MM.1S (cell line): ENCODE data around the gene MS4A18.

ENCODE experiments used
- DNase-seq: peaks from one replicate; pipeline ENCODE4 v3.0.0-alpha.2; 2015
- H2AFZ ChIP-seq: fragments of 300-600 bp; sonication (generic); 2 replicates; pipeline ENCODE4 v1.6.0; 2016; ENCODE audit warnings: antibody characterized with exemption, low read length
- H3F3A ChIP-seq: fragments of 300-600 bp; sonication (generic); 2 replicates; pipeline ENCODE4 v1.6.1; 2016; ENCODE audit warnings: mild to moderate bottlenecking, antibody characterized with exemption, low read length, moderate library complexity, mixed read lengths; ENCODE audit not compliant: insufficient read depth
- H3K27ac ChIP-seq: fragments of 300-600 bp; sonication (generic); 2 replicates; pipeline ENCODE4 v1.5.1; 2016; ENCODE audit warnings: mild to moderate bottlenecking, low read length
- H3K27me3 ChIP-seq: fragments of 300-600 bp; sonication (generic); replicated peaks from 2 replicates; pipeline ENCODE4 v1.6.0; 2016; ENCODE audit warnings: low read length; ENCODE audit not compliant: insufficient read depth
- H3K36me3 ChIP-seq: fragments of 300-600 bp; sonication (generic); replicated peaks from 2 replicates; pipeline ENCODE4 v1.6.1; 2016; ENCODE audit warnings: mild to moderate bottlenecking, low read length, mixed read lengths; ENCODE audit not compliant: insufficient read depth
- H3K4me1 ChIP-seq: fragments of 300-600 bp; sonication (generic); 2 replicates; pipeline ENCODE4 v1.6.1; 2016; ENCODE audit warnings: low read length, mixed read lengths
- H3K4me2 ChIP-seq: fragments of 300-600 bp; sonication (generic); 2 replicates; pipeline ENCODE4 v1.6.0; 2016; ENCODE audit warnings: low read depth, low read length
- H3K4me3 ChIP-seq: fragments of 300-600 bp; sonication (generic); 2 replicates; pipeline ENCODE4 v1.5.1; 2016; ENCODE audit warnings: low read length, mixed read lengths
- H3K79me2 ChIP-seq: fragments of 300-600 bp; sonication (generic); 2 replicates; pipeline ENCODE4 v1.6.1; 2016; ENCODE audit warnings: mixed run types, low read length, mixed read lengths
- H3K9ac ChIP-seq: fragments of 300-600 bp; sonication (generic); 2 replicates; pipeline ENCODE4 v1.6.1; 2016; ENCODE audit warnings: low read length, mixed read lengths
- H3K9me2 ChIP-seq: fragments of 300-600 bp; sonication (generic); replicated peaks from 2 replicates; pipeline ENCODE4 v1.6.1; 2016; ENCODE audit warnings: mild to moderate bottlenecking, low read length, mixed read lengths; ENCODE audit not compliant: insufficient read depth
- H3K9me3 ChIP-seq: fragments of 300-600 bp; sonication (generic); replicated peaks from 2 replicates; pipeline ENCODE4 v1.6.1; 2016; ENCODE audit warnings: mild to moderate bottlenecking, low read length, mixed read lengths; ENCODE audit not compliant: insufficient read depth
- H4K20me1 ChIP-seq: fragments of 300-600 bp; sonication (generic); 2 replicates; pipeline ENCODE4 v1.6.1; 2016; ENCODE audit warnings: mild to moderate bottlenecking, low read length, moderate library complexity, mixed read lengths; ENCODE audit not compliant: insufficient read depth
- EZH2 ChIP-seq: fragments of 300-600 bp; sonication (generic); optimal IDR thresholded peaks from 2 replicates; pipeline ENCODE3; 2017; ENCODE audit warnings: low read depth, mild to moderate bottlenecking, antibody characterized with exemption, low read length, mixed read lengths
- EZH2phosphoT487 ChIP-seq: fragments of 300-600 bp; sonication (generic); IDR thresholded peaks from 2 replicates; pipeline ENCODE4 v1.6.1; 2018; ENCODE audit warnings: antibody characterized with exemption, low read length
- TF ChIP-seq, protein P1 (sequence below): fragments of 300-600 bp; sonication (generic); IDR thresholded peaks from 2 replicates; pipeline ENCODE4 v1.5.1; 2016; ENCODE audit warnings: antibody characterized with exemption, low read length, mixed read lengths

MS4A18 gene

GRCh38 chr11:60767388-60767811 is 42.9 kb downstream of the MS4A18 start:
- Histone ChIP-seq H3K9me2 (no peaks in the 10 kb centered on the region), H3K36me3 (no peaks in the 10 kb centered on the region), H3K27ac (no peak overlapping the region), H3K4me1 (peaks cover 33% of the 10 kb centered on the region), H2AFZ (no peak overlapping the region), H3K4me2 (no peak overlapping the region), H3K4me3 (no peak overlapping the region), H4K20me1 (no peaks in the 10 kb centered on the region), H3K79me2 (no peaks in the 10 kb centered on the region), H3F3A (peaks cover 14% of the 10 kb centered on the region), H3K9me3 (no peaks in the 10 kb centered on the region), H3K27me3 (no peaks in the 10 kb centered on the region), H3K9ac (no peak overlapping the region)
- TF ChIP-seq EZH2phosphoT487 = no peak
- TF ChIP-seq, protein P1, sequence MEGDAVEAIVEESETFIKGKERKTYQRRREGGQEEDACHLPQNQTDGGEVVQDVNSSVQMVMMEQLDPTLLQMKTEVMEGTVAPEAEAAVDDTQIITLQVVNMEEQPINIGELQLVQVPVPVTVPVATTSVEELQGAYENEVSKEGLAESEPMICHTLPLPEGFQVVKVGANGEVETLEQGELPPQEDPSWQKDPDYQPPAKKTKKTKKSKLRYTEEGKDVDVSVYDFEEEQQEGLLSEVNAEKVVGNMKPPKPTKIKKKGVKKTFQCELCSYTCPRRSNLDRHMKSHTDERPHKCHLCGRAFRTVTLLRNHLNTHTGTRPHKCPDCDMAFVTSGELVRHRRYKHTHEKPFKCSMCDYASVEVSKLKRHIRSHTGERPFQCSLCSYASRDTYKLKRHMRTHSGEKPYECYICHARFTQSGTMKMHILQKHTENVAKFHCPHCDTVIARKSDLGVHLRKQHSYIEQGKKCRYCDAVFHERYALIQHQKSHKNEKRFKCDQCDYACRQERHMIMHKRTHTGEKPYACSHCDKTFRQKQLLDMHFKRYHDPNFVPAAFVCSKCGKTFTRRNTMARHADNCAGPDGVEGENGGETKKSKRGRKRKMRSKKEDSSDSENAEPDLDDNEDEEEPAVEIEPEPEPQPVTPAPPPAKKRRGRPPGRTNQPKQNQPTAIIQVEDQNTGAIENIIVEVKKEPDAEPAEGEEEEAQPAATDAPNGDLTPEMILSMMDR = no peak
- no peak for TF ChIP-seq EZH2
- no peak for DNase-seq

GRCh38 chr11:60768202-60768601 is 43.7 kb downstream of the MS4A18 start:
- H3K4me3 ChIP-seq = no peak overlapping the region
- no peaks in the 10 kb centered on the region for H4K20me1 ChIP-seq
- no peak overlapping the region for H3K4me2 ChIP-seq
- H3K27ac ChIP-seq = no peak overlapping the region
- no peaks in the 10 kb centered on the region for H3K36me3 ChIP-seq
- TF ChIP-seq EZH2phosphoT487 = no peak
- no peak for TF ChIP-seq EZH2
- TF ChIP-seq, protein P1 = no peak
- no peak overlapping the region for H3K9ac ChIP-seq
- no peaks in the 10 kb centered on the region for H3K9me2 ChIP-seq
- no peaks in the 10 kb centered on the region for H3K9me3 ChIP-seq
- no peak overlapping the region for H2AFZ ChIP-seq
- no peaks in the 10 kb centered on the region for H3K79me2 ChIP-seq
- no peaks in the 10 kb centered on the region for H3K27me3 ChIP-seq
- peaks cover 14% of the 10 kb centered on the region for H3F3A ChIP-seq
- DNase-seq = no peak
- H3K4me1 ChIP-seq = peaks cover 25% of the 10 kb centered on the region

DNA sequence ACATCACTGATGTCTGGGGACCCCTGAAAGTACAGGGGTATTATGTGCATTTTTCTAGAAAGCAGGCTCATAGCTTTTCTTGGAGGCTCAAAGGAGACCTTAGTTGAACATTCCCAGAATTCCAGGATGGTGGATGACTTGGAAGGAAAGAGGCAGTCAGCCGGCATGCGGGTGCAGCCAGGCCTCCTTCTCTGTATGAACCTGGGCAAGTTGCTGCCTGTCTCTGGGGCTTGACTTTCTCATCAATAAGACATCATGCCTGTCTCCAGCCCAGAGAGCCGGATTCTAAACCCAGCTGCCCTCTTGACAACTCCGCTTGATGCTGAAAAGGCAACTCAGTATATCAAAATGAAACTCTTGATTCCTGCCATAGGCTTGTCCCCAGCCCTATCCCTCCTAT is 44.8 kb downstream of the MS4A18 start:
- H4K20me1 ChIP-seq = no peaks in the 10 kb centered on the region
- H3F3A ChIP-seq = peaks cover 11% of the 10 kb centered on the region
- no peak overlapping the region for H3K27ac ChIP-seq
- DNase-seq = no peak
- no peak overlapping the region for H3K9ac ChIP-seq
- H3K9me3 ChIP-seq = no peaks in the 10 kb centered on the region
- TF ChIP-seq EZH2phosphoT487 (no peak), EZH2 (no peak)
- TF ChIP-seq, protein P1 = no peak
- H3K4me1 ChIP-seq = peaks cover 15% of the 10 kb centered on the region
- no peak overlapping the region for H3K4me3 ChIP-seq
- no peaks in the 10 kb centered on the region for H3K27me3 ChIP-seq
- no peaks in the 10 kb centered on the region for H3K36me3 ChIP-seq
- H3K79me2 ChIP-seq = no peaks in the 10 kb centered on the region
- H3K9me2 ChIP-seq = no peaks in the 10 kb centered on the region
- no peak overlapping the region for H3K4me2 ChIP-seq
- no peak overlapping the region for H2AFZ ChIP-seq
